NCI-H2029 treated with DMSO at 0.1 percent for 48 hours (cell line): Measurements from ENCODE around the gene CD52.
A peak's percentile ranks its signal among the peaks of the same experiment; 100 is the strongest.
"Not testable (repeated sequence)": the region's sequence is repeated elsewhere in the genome, so short reads cannot be mapped to it uniquely, and the experiment has no call there.

ENCODE experiments used
- DNase-seq: peaks from one replicate; lab custom pipeline; 2025; lab: John Stamatoyannopoulos, UW

The CD52 gene

GRCh38 chr1:26302733-26303405 is 14.9 kb upstream of the CD52 start:
- DNase-seq = no peak

GRCh38 chr1:26305667-26306289 is 12.0 kb upstream of the CD52 start:
- DNase-seq = no peak

GRCh38 chr1:26306290-26307229 is 11.2 kb upstream of the CD52 start, which contains the start of gene UBXN11:
TSS of gene UBXN11 (minus strand) at chr1:26306636. CDS start at chr1:26302883, 3,753 bp downstream.
- peak; percentile 71 for DNase-seq

GRCh38 chr1:26307363-26307781 is 10.4 kb upstream of the CD52 start:
- DNase-seq = no peak

GRCh38 chr1:26307966-26308899 is 9.5 kb upstream of the CD52 start:
- not testable (repeated sequence) for DNase-seq

GRCh38 chr1:26314501-26314900 is 3.3 kb upstream of the CD52 start:
- DNase-seq = no peak

GRCh38 chr1:26315874-26316850 is 1.6 kb upstream of the CD52 start:
- DNase-seq = no peak

GRCh38 chr1:26317146-26317545 is 612 bp upstream of the CD52 start:
- DNase-seq = no peak

- DNase-seq = no peak
These were observed 743 bp downstream of the CD52 start for GRCh38 chr1:26318338-26319064.

- DNase-seq = no peak
These were observed 3.1 kb downstream of the CD52 start for GRCh38 chr1:26320896-26321295.

GRCh38 chr1:26321315-26322041 is 3.7 kb downstream of the CD52 start:
- DNase-seq = peak; percentile 51

GRCh38 chr1:26322042-26322331 is 4.2 kb downstream of the CD52 start:
- no peak for DNase-seq

- DNase-seq = no peak
These were observed 5.6 kb downstream of the CD52 start for GRCh38 chr1:26323382-26323781.

GRCh38 chr1:26324550-26324949 is 6.8 kb downstream of the CD52 start:
- no peak for DNase-seq

- DNase-seq = no peak
These were observed 10.2 kb downstream of the CD52 start for GRCh38 chr1:26327956-26328362.

- no peak for DNase-seq
These were observed 10.8 kb downstream of the CD52 start for GRCh38 chr1:26328597-26328996.

- not testable (repeated sequence) for DNase-seq
These were observed 11.6 kb downstream of the CD52 start for GRCh38 chr1:26329380-26329779.

- no peak for DNase-seq
These were observed 12.5 kb downstream of the CD52 start for GRCh38 chr1:26330276-26330675.

GRCh38 chr1:26333312-26333711 is 15.6 kb downstream of the CD52 start:
- DNase-seq = not testable (repeated sequence)
